Stimulated activated CD8-positive, alpha-beta memory T cell treated with anti-CD3 and anti-CD28 coated beads, Interleukin-15, amount 100 ng/mL, for 1 hour (primary cell): ENCODE data around the gene CATSPERZ.

Source experiments
- DNase-seq: peaks from one replicate; pipeline ENCODE4 v3.0.0-alpha.2; 2020; ENCODE audit warnings: low read depth

The CATSPERZ gene

GRCh38 chr11:64342869-64343745, 42.9 kb downstream of the CATSPERZ start:
- DNase-seq = no peak

GRCh38 chr11:64343767-64344559, 43.8 kb downstream of the CATSPERZ start:
- no peak for DNase-seq

- no peak for DNase-seq
Measured at GRCh38 chr11:64344787-64345186, 44.6 kb downstream of the CATSPERZ start.

GRCh38 chr11:64347193-64347867, 47.2 kb downstream of the CATSPERZ start:
- DNase-seq = no peak

GRCh38 chr11:64348383-64349024, 48.3 kb downstream of the CATSPERZ start:
- DNase-seq = no peak

GRCh38 chr11:64349025-64349387, 48.8 kb downstream of the CATSPERZ start:
- no peak for DNase-seq

- DNase-seq = no peak
Measured at GRCh38 chr11:64349404-64349803, 49.2 kb downstream of the CATSPERZ start.

- DNase-seq = no peak
Measured at GRCh38 chr11:64351136-64351631, 51.0 kb downstream of the CATSPERZ start.

- DNase-seq = no peak
Measured at GRCh38 chr11:64352099-64352994, 52.2 kb downstream of the CATSPERZ start.

- DNase-seq = no peak
Measured at GRCh38 chr11:64352995-64353714, 53.0 kb downstream of the CATSPERZ start.

- no peak for DNase-seq
Measured at GRCh38 chr11:64353715-64354506, 53.8 kb downstream of the CATSPERZ start.
